Effector CD8-positive, alpha-beta T cell (primary cell): ENCODE data around the gene SMURF1.

ENCODE experiments used
- DNase-seq: peaks from one replicate; lab custom pipeline; 2025; lab: John Stamatoyannopoulos, UW

The SMURF1 gene

GRCh38 chr7:98988641-98989040 lies 155.3 kb downstream of the SMURF1 start:
- no peak for DNase-seq

- DNase-seq, result no peak
These were observed 158.0 kb downstream of the SMURF1 start for GRCh38 chr7:98985945-98986344.

DNA sequence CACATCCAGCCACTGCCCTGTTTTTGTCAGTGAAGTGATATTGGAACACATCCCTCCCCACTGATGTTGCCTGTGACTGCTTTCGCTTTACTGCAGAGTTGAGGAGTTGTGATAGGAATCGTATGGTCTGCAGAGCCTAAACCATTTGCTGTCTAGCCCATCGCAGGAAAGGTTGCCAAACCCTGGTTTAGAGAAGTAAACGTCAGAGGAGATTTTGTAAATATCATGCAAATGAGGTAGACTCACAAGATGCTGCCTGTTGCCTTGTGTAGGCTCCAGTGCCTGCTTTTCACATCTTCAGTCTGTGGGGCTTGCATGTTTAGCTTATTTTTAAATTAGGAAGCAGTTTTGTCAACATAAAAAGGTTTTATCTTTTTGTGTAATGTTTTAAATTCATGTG lies 158.5 kb downstream of the SMURF1 start:
- no peak for DNase-seq

DNA sequence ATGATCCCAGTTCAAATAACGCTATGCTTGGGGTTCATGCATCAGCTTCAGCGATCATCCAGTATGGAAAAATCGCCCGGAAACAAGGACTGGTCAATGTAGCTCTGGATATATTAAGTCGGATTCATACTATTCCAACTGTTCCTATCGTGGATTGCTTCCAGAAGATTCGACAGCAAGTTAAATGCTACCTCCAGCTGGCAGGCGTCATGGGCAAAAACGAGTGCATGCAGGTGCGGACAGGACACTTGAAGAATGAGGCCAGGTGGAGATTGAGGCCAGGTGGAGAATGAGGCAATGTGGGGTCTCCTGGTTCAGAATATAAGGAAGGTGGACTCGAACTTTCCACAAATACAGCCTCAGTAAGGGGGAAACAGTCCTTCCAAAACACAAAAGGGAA lies 159.8 kb downstream of the SMURF1 start:
- no peak for DNase-seq

DNA sequence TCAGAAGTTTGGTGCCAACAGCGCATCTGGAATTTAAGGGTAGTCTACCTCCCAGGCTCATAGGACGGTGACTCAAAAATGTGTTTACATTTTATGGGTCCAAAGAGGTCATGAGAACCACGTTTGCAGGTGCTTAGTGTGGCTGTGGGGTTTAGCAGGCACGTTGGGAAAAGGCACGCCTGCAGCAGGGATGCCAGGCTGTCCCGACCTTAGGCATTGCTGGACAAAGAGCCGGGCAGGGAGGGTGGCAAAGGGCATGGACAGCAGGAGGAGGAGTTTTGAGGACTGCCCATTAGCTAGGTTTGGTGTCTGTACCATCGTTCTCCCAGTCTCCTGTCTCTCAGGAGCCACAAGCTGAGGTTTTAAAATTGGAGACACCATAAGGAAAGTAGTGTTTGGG lies 161.2 kb downstream of the SMURF1 start:
- no peak for DNase-seq

DNA sequence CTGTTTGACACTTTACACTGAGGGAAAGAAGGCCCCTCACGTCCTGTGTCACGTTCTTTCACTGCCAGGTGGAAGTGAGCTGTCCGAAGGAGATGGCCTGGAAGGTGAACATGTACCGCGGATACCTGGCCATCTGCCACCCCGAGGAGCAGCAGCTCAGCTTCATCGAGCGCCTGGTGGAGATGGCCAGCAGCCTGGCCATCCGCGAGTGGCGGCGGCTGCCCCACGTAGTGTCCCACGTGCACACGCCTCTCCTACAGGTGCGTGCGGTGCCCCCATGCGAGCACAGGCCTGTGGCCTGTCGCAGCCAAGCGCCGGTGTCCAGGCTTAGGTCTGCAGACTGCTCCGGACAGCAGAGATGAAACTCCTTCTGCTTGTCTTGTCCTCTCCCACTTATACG lies 162.2 kb downstream of the SMURF1 start:
- DNase-seq, result no peak

- no peak for DNase-seq
These were observed 165.2 kb downstream of the SMURF1 start for GRCh38 chr7:98978672-98979071.
